C4-2B (cell line): ENCODE data around the gene LCE2C.
"Not testable (repeated sequence)": the region's sequence is repeated elsewhere in the genome, so short reads cannot be mapped to it uniquely, and the experiment has no call there.

Experiments used
- H3K27ac ChIP-seq: fragments of 450-650 bp; 2 replicates; pipeline ENCODE4 v1.5.1; 2017
- CTCF ChIP-seq: fragments of 450-650 bp; conservative IDR thresholded peaks from 2 replicates; pipeline ENCODE4 v1.5.1; 2017; ENCODE audit warnings: mild to moderate bottlenecking
- ZFX ChIP-seq: fragments of 450-650 bp; IDR thresholded peaks from 2 replicates; pipeline ENCODE4 v1.6.1; 2017

Gene LCE2C

GRCh38 chr1:152674983-152675382 lies at the start of gene LCE2C:
Gene LCE2C (plus strand): TSS chr1:152675279. CDS start chr1:152676016, 737 bp downstream.
- H3K27ac ChIP-seq = not testable (repeated sequence)

GRCh38 chr1:152626744-152627143 lies 48.3 kb upstream of the LCE2C start:
- TF ChIP-seq ZFX (no peak), CTCF (no peak)

GRCh38 chr1:152630596-152630995 lies 44.5 kb upstream of the LCE2C start:
- no peak overlapping the region for H3K27ac ChIP-seq
- TF ChIP-seq CTCF = no peak
- TF ChIP-seq ZFX = no peak

More at GRCh38 chr1:152626744-152627143, 48.3 kb upstream of the LCE2C start:
- no peak overlapping the region for H3K27ac ChIP-seq

- TF ChIP-seq ZFX (no peak), CTCF (no peak)
- H3K27ac ChIP-seq = no peak overlapping the region
Measured at GRCh38 chr1:152640351-152640750, 34.7 kb upstream of the LCE2C start.

GRCh38 chr1:152643945-152644344 lies 31.1 kb upstream of the LCE2C start:
- TF ChIP-seq CTCF (no peak), ZFX (no peak)
- peak overlapping the region; percentile 29; the same call in 1 of the 2 replicates for H3K27ac ChIP-seq

- peak overlapping the region; percentile 14; the same call in 1 of the 2 replicates for H3K27ac ChIP-seq
- TF ChIP-seq CTCF = no peak
- TF ChIP-seq ZFX = no peak
Measured at GRCh38 chr1:152645146-152645545, 29.9 kb upstream of the LCE2C start.

- no peak for TF ChIP-seq ZFX
- H3K27ac ChIP-seq = no peak overlapping the region
Measured at GRCh38 chr1:152646656-152647055, 28.4 kb upstream of the LCE2C start.

GRCh38 chr1:152654110-152654509 lies 21.0 kb upstream of the LCE2C start:
- no peak overlapping the region for H3K27ac ChIP-seq
- TF ChIP-seq CTCF = peak; percentile 94
- TF ChIP-seq ZFX = no peak

- TF ChIP-seq CTCF (no peak), ZFX (no peak)
- H3K27ac ChIP-seq = no peak overlapping the region
Measured at GRCh38 chr1:152656459-152656858, 18.6 kb upstream of the LCE2C start.
